Mesenchymal stem cell (in vitro differentiated cells and primary cell): Measurements from ENCODE around the gene POP7.
"Not testable (repeated sequence)": the region's sequence is repeated elsewhere in the genome, so short reads cannot be mapped to it uniquely, and the experiment has no call there.

ENCODE experiments used
- DNase-seq: peaks from one replicate; pipeline ENCODE4 v3.0.0-alpha.2; 2013
- H2AFZ ChIP-seq: one replicate; pipeline ENCODE4 v1.6.1; 2013; ENCODE audit warnings: low read depth, mild to moderate bottlenecking, control low read depth, inconsistent platforms, low read length, moderate library complexity
- H2AK5ac ChIP-seq: 2 replicates; pipeline ENCODE4 v1.6.1; 2013; ENCODE audit warnings: low read length, moderate library complexity, mild to moderate bottlenecking, inconsistent platforms; ENCODE audit not compliant: severe bottlenecking
- H2BK120ac ChIP-seq: one replicate; pipeline ENCODE4 v1.6.1; 2013; ENCODE audit warnings: low read depth, mild to moderate bottlenecking, inconsistent platforms, low read length, moderate library complexity
- H2BK12ac ChIP-seq, 2 experiments: one replicate each; pipeline ENCODE4 v1.6.1; 2013; ENCODE audit warnings: inconsistent platforms in 2 of 2, low read length in 2 of 2, mild to moderate bottlenecking in 2 of 2, moderate library complexity in 2 of 2, control low read depth in 1 of 2
- H2BK15ac ChIP-seq: one replicate; pipeline ENCODE4 v1.6.1; 2013; ENCODE audit warnings: mild to moderate bottlenecking, low read depth, inconsistent platforms; ENCODE audit not compliant: poor library complexity, severe bottlenecking
- H2BK5ac ChIP-seq: 2 replicates; pipeline ENCODE4 v1.6.1; 2013; ENCODE audit warnings: low read depth, mild to moderate bottlenecking, low read length, control low read depth, inconsistent platforms; ENCODE audit not compliant: poor library complexity, severe bottlenecking
- H3K14ac ChIP-seq, 2 experiments: one replicate each; pipeline ENCODE4 v1.6.1; 2013; ENCODE audit warnings: inconsistent platforms in 2 of 2, low read length in 2 of 2, control low read depth in 1 of 2, mild to moderate bottlenecking in 1 of 2, moderate library complexity in 1 of 2
- H3K18ac ChIP-seq, 2 experiments: one replicate each; pipeline ENCODE4 v1.6.1; 2013; ENCODE audit warnings: inconsistent platforms in 2 of 2, low read length in 2 of 2, control low read depth in 1 of 2, low read depth in 1 of 2, mild to moderate bottlenecking in 1 of 2
- H3K23ac ChIP-seq, 2 experiments: one replicate each; pipeline ENCODE4 v1.6.1; 2013; ENCODE audit warnings: inconsistent platforms in 2 of 2, low read length in 2 of 2, mild to moderate bottlenecking in 2 of 2, moderate library complexity in 2 of 2, control low read depth in 1 of 2
- H3K27ac ChIP-seq: 2 replicates; pipeline ENCODE4 v1.5.1; 2013; ENCODE audit warnings: mild to moderate bottlenecking, moderate library complexity, low read length, control low read depth, inconsistent platforms; ENCODE audit not compliant: poor library complexity, severe bottlenecking
- H3K27me3 ChIP-seq, 2 experiments: 2 replicates each; pipeline versions ENCODE4 v1.6.1 to v1.7.0; 2013; ENCODE audit warnings: low read length in 2 of 2, mild to moderate bottlenecking in 2 of 2, moderate library complexity in 2 of 2, control low read depth in 1 of 2, inconsistent platforms in 1 of 2; ENCODE audit not compliant: control insufficient read depth in 1 of 2, insufficient read depth in 1 of 2
- H3K36me3 ChIP-seq, 2 experiments: 2 replicates each; pipeline versions ENCODE4 v1.6.1 to v1.7.0; 2013; ENCODE audit warnings: low read length in 2 of 2, control low read depth in 1 of 2, inconsistent platforms in 1 of 2, low read depth in 1 of 2, mild to moderate bottlenecking in 1 of 2; ENCODE audit not compliant: insufficient read depth in 2 of 2, control insufficient read depth in 1 of 2
- H3K4ac ChIP-seq, 2 experiments: one replicate each; pipeline ENCODE4 v1.6.1; 2013; ENCODE audit warnings: inconsistent platforms in 2 of 2, low read length in 2 of 2, mild to moderate bottlenecking in 2 of 2, moderate library complexity in 2 of 2, control low read depth in 1 of 2, low read depth in 1 of 2
- H3K4me1 ChIP-seq: 2 replicates; pipeline ENCODE4 v1.6.1; 2013; ENCODE audit warnings: low read depth, low read length, control low read depth; ENCODE audit not compliant: control insufficient read depth, insufficient read depth
- H3K4me2 ChIP-seq: 2 replicates; pipeline ENCODE4 v1.6.1; 2013; ENCODE audit warnings: low read length, mild to moderate bottlenecking, inconsistent platforms; ENCODE audit not compliant: poor library complexity, severe bottlenecking
- H3K4me3 ChIP-seq, 2 experiments: 2 replicates each; pipeline versions ENCODE4 v1.5.1 to v1.7.0; 2013; ENCODE audit warnings: low read length in 2 of 2, mild to moderate bottlenecking in 2 of 2, control low read depth in 1 of 2, low read depth in 1 of 2; ENCODE audit not compliant: insufficient read depth in 1 of 2
- H3K79me1 ChIP-seq: replicated peaks from 2 replicates; pipeline ENCODE4 v1.6.1; 2013; ENCODE audit warnings: mild to moderate bottlenecking, control low read depth, low read length, inconsistent platforms; ENCODE audit not compliant: poor library complexity, severe bottlenecking
- H3K9ac ChIP-seq: 2 replicates; pipeline ENCODE4 v1.7.0; 2013; ENCODE audit warnings: mild to moderate bottlenecking, low read length, moderate library complexity
- H3K9me3 ChIP-seq: 2 replicates; pipeline ENCODE4 v1.7.0; 2013; ENCODE audit warnings: mild to moderate bottlenecking, low read length; ENCODE audit not compliant: control insufficient read depth
- H4K8ac ChIP-seq: one replicate; pipeline ENCODE4 v1.6.1; 2013; ENCODE audit warnings: inconsistent platforms, mild to moderate bottlenecking, low read length, moderate library complexity
- H4K91ac ChIP-seq: one replicate; pipeline ENCODE4 v1.6.1; 2013; ENCODE audit warnings: mild to moderate bottlenecking, low read length, inconsistent platforms
- WGBS: methylation state at CpG from one replicate; pipeline ENCODE4 v1.1.7; 2013; ENCODE audit warnings: mixed read lengths; 5-methylcytosine and 5-hydroxymethylcytosine counted together

POP7 gene

GRCh38 chr7:100699018-100699417, 6.9 kb upstream of the POP7 start:
- H3K9me3 ChIP-seq: no peaks in the 10 kb centered on the region
- H3K18ac ChIP-seq: no peak overlapping the region
- no peak overlapping the region for H3K4me3 ChIP-seq
- H3K79me1 ChIP-seq: no peaks in the 10 kb centered on the region
- no peak overlapping the region for H3K4ac ChIP-seq
- H2BK12ac ChIP-seq: no peak overlapping the region
- no peak overlapping the region for H4K8ac ChIP-seq
- no peak overlapping the region for H2BK15ac ChIP-seq
- no peak overlapping the region for H3K14ac ChIP-seq
- no peak overlapping the region for H3K23ac ChIP-seq
- no peak overlapping the region for H2AK5ac ChIP-seq
- DNase-seq: no peak
- no peaks in the 10 kb centered on the region for H3K36me3 ChIP-seq
- H4K91ac ChIP-seq: no peak overlapping the region
- H2AFZ ChIP-seq: no peak overlapping the region
- H2BK5ac ChIP-seq: no peak overlapping the region
- H3K9ac ChIP-seq: no peak overlapping the region
- peaks cover 2% of the 10 kb centered on the region for H3K4me1 ChIP-seq
- no peak overlapping the region for H2BK120ac ChIP-seq
- WGBS: 88% methylated on average over 5 of the region's 6 CpGs
- H3K27ac ChIP-seq: no peak overlapping the region
- H3K4me2 ChIP-seq: no peak overlapping the region
- H3K27me3 ChIP-seq: peaks cover 14 to 18% of the 10 kb centered on the region in 2 experiments

GRCh38 chr7:100701089-100701488, 4.8 kb upstream of the POP7 start:
- peaks cover 14 to 18% of the 10 kb centered on the region in 2 experiments for H3K27me3 ChIP-seq
- not testable (repeated sequence) for H3K4me3 ChIP-seq, H3K9ac ChIP-seq, H4K91ac ChIP-seq, H3K4me2 ChIP-seq, H3K79me1 ChIP-seq, H3K4ac ChIP-seq, H2BK5ac ChIP-seq, H2BK15ac ChIP-seq, H2AFZ ChIP-seq, H3K14ac ChIP-seq, H2BK12ac ChIP-seq, H3K23ac ChIP-seq, H2BK120ac ChIP-seq, H2AK5ac ChIP-seq, H3K4me1 ChIP-seq, H3K36me3 ChIP-seq, H3K18ac ChIP-seq, H3K9me3 ChIP-seq, H4K8ac ChIP-seq, DNase-seq, H3K27ac ChIP-seq
- WGBS: 91% methylated on average over 3 of the region's 3 CpGs

DNA sequence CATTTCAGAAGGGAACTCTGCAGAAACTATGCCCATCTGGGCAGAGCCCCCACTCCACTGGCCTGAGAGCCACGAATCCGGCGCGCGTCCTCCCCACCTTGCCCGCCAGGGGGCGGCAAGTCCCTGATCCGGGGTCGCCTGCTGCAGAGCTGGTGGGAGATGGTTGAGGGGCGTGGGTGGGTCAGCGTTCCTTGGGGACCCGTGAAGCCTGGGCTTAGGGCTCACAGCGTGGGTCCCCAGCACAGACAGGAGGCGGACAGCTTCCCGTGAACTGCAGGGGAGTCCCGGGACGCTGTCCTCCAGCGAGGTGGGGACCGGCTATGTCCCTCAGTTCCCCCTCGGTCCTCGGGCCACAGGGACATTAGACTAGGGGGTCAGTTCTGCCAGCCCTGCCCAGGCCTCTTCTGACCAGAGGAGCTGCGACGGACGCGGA, 585 bp upstream of the POP7 start:
- Histone ChIP-seq H3K27ac (peak overlapping the region; percentile 95), H2BK120ac (peak overlapping the region; percentile 27), H3K4me3 (peak overlapping the region; percentile 59 to 91), H3K27me3 (peaks cover 4 to 6% of the 10 kb centered on the region in 2 experiments), H2AFZ (peak overlapping the region; percentile 93), H3K9ac (peak overlapping the region; percentile 98), H3K14ac (peak overlapping the region in 1 of 2 experiments; percentile 37), H3K18ac (peak overlapping the region; percentile 88 to 93), H3K4me2 (peak overlapping the region; percentile 99), H2BK15ac (peak overlapping the region; percentile 90), H3K23ac (peak overlapping the region in 1 of 2 experiments; percentile 79), H3K36me3 (peaks cover 4 to 10% of the 10 kb centered on the region in 2 experiments), H4K8ac (peak overlapping the region; percentile 86), H2BK12ac (peak overlapping the region in 1 of 2 experiments; percentile 67), H3K4me1 (peaks cover 15% of the 10 kb centered on the region), H2AK5ac (no peak overlapping the region), H2BK5ac (peak overlapping the region; percentile 54), H4K91ac (peak overlapping the region; percentile 93), H3K4ac (peak overlapping the region; percentile 42 to 57), H3K79me1 (peaks cover 10% of the 10 kb centered on the region), H3K9me3 (no peaks in the 10 kb centered on the region)
- DNase-seq: no peak
- 0% methylated on average over 24 of the region's 25 CpGs for WGBS

- H3K9me3 ChIP-seq: no peaks in the 10 kb centered on the region
- no peak overlapping the region for H4K91ac ChIP-seq
- peak overlapping the region; percentile 72 for H4K8ac ChIP-seq
- H3K18ac ChIP-seq: peak overlapping the region in 1 of 2 experiments; percentile 6
- 40% methylated on average over 33 of the region's 34 CpGs for WGBS
- no peak overlapping the region for H2BK5ac ChIP-seq
- DNase-seq: no peak
- peak overlapping the region in 1 of 2 experiments; percentile 80 for H3K4ac ChIP-seq
- peak overlapping the region in 1 of 2 experiments; percentile 57 for H3K14ac ChIP-seq
- H2BK120ac ChIP-seq: no peak overlapping the region
- peak overlapping the region; percentile 52 for H2BK15ac ChIP-seq
- no peak overlapping the region for H2AFZ ChIP-seq
- peak overlapping the region; percentile 98 for H3K9ac ChIP-seq
- H3K4me2 ChIP-seq: peak overlapping the region; percentile 97
- peaks cover 10% of the 10 kb centered on the region for H3K79me1 ChIP-seq
- H3K4me1 ChIP-seq: peaks cover 15% of the 10 kb centered on the region
- H3K23ac ChIP-seq: no peak overlapping the region
- no peak overlapping the region for H2AK5ac ChIP-seq
- no peak overlapping the region for H3K27ac ChIP-seq
- H3K36me3 ChIP-seq: peaks cover 4 to 10% of the 10 kb centered on the region in 2 experiments
- H3K27me3 ChIP-seq: peaks cover 2 to 4% of the 10 kb centered on the region in 2 experiments
- H2BK12ac ChIP-seq: no peak overlapping the region
- H3K4me3 ChIP-seq: peak overlapping the region; percentile 91 to 96
Measured at GRCh38 chr7:100706672-100707311, 871 bp downstream of the POP7 start.
